ENCODE measurements around the gene ZNF107. TPM values are rescaled to one million over a fixed set of nuclear protein-coding genes. Genes with fewer than 3 reads are reported as not detected.

The ZNF107 gene
- total and polyA plus RNA-seq, 3 donors from 2014 or later, result 2.4 to 9.4 (median 5.6) TPM

DNA sequence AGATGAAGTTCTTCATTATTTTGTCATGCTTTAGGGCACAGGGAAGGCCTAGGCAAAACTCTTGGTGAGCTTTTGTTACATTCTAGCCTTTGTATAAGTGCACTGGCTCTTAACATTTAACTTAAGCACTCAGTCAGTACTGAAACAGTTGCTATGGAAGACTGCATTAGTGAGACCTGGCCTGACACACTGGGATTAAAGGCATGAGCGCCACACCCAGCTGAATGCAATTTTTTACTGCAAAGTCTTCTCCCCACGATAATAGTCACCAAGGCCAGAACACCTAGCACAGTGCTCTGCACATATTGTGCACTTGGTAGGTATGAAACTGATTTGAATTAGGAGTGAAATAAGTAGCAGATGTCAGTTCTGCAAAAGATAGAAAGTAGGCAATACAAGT, 87.1 kb downstream of the ZNF107 start:
- no peak for TF ChIP-seq POLR2A (IDR thresholded peaks at IDR 0.05)
- TF ChIP-seq, protein P1, sequence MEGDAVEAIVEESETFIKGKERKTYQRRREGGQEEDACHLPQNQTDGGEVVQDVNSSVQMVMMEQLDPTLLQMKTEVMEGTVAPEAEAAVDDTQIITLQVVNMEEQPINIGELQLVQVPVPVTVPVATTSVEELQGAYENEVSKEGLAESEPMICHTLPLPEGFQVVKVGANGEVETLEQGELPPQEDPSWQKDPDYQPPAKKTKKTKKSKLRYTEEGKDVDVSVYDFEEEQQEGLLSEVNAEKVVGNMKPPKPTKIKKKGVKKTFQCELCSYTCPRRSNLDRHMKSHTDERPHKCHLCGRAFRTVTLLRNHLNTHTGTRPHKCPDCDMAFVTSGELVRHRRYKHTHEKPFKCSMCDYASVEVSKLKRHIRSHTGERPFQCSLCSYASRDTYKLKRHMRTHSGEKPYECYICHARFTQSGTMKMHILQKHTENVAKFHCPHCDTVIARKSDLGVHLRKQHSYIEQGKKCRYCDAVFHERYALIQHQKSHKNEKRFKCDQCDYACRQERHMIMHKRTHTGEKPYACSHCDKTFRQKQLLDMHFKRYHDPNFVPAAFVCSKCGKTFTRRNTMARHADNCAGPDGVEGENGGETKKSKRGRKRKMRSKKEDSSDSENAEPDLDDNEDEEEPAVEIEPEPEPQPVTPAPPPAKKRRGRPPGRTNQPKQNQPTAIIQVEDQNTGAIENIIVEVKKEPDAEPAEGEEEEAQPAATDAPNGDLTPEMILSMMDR (IDR thresholded peaks at IDR 0.05), result no peak
- intact Hi-C loops (cut with DNase I; ENCODE audit: low total_unique reads), result no loop called here
- Histone ChIP-seq H3K27ac (no peak overlapping the region), H3K4me1 (no peaks in the 10 kb centered on the region), H3K9me3 (no peaks in the 10 kb centered on the region), H3K4me3 (no peak overlapping the region), H3K27me3 (no peaks in the 10 kb centered on the region), H3K36me3 (ENCODE audit: low read depth, missing control alignments) (no peaks in the 10 kb centered on the region)
- DNase-seq, result no peak
- WGBS, 2 donors, result 77 to 90% methylated on average over 2 of the region's 2 CpGs

DNA sequence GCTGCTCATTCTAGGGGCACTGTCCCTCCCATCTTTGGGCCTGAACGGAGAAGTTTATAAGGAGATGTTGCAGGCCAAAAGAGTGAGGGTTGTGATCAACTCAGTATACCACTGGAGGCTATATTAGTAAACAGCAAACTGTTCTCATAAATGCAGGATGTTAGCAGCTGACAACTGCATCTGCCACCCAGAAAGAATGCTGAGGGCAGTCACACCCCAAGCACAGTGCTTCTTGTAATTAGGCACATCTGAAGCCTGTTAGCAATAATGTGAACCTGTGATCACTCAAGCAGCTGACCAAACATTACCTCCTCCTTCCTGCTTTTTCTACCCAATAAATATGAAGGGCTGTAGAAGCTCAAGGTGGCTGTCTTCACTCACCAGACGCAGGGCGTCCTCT, 89.9 kb downstream of the ZNF107 start:
- Histone ChIP-seq H3K4me1 (no peaks in the 10 kb centered on the region), H3K27ac (no peak overlapping the region), H3K4me3 (no peak overlapping the region), H3K36me3 (ENCODE audit: low read depth, missing control alignments) (no peaks in the 10 kb centered on the region), H3K9me3 (no peaks in the 10 kb centered on the region), H3K27me3 (no peaks in the 10 kb centered on the region)
- DNase-seq, result no peak
- WGBS, 2 donors, result 88 to 96% methylated on average over 3 of the region's 3 CpGs
- TF ChIP-seq, protein P1 (IDR thresholded peaks at IDR 0.05), result no peak
- no peak for TF ChIP-seq POLR2A (IDR thresholded peaks at IDR 0.05)
- intact Hi-C loops (cut with DNase I; ENCODE audit: low total_unique reads), result no loop called here

DNA sequence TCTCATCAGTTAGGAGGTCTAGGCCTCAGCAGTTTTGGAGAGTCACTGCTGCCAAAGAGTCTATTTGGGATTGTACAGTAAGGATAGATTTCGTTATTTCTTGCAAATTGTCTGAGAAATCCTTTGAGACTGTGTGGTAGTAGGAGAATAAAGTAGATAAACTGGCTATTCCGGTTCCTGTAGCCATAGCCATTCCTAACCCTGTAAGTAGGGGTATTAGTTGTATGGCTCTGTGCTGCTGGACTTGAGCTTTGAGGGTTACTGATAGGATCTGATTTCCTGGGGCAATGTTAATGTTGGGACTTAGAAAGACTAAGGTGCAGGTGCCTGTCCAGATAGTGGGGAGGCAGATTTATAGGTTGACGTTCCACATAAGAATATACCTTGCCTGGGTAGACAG, 92.2 kb downstream of the ZNF107 start:
- H3K27ac ChIP-seq, result no peak overlapping the region

More for the DNA sequence above, 92.2 kb downstream of the ZNF107 start:
- Histone ChIP-seq H3K27me3 (no peaks in the 10 kb centered on the region), H3K4me1 (no peaks in the 10 kb centered on the region), H3K9me3 (no peaks in the 10 kb centered on the region), H3K4me3 (no peak overlapping the region), H3K36me3 (ENCODE audit: low read depth, missing control alignments) (no peaks in the 10 kb centered on the region)
- intact Hi-C loops (cut with DNase I; ENCODE audit: low total_unique reads), result no loop called here
- TF ChIP-seq, protein P1 (IDR thresholded peaks at IDR 0.05), result no peak
- no peak for TF ChIP-seq POLR2A (IDR thresholded peaks at IDR 0.05)
- no peak for DNase-seq
- 84 to 88% methylated on average over 3 of the region's 3 CpGs for WGBS, 2 donors

Small RNA genes within 50 kb of the gene (microRNA-seq; reads per million reads assigned to microRNA genes)
- gene MIR6839 (ENCODE audit: borderline number of aligned reads in 2 of 2, borderline replicate concordance in 1 of 2), result 0 reads per million in 2 donors

Small RNA genes within 50 kb of the gene (small RNA-seq; reads per million reads assigned to genes)
- gene MIR6839, result 0 reads per million in 2 donors

Other genes with a start within 250 kb of the ZNF107 start
- gene ZNF680, start 103.1 kb upstream of the ZNF107 start, total RNA-seq, result 10 to 100 TPM; 19.4 to 19.5 TPM
- gene ZNF680, start 103.1 kb upstream of the ZNF107 start, polyA plus RNA-seq (ENCODE audit: insufficient read depth, low read depth, low replicate concordance), result 2.9 TPM
- gene ZNF138, start 128.3 kb downstream of the ZNF107 start, total RNA-seq, result 10 to 100 TPM; 13.1 to 19.1 TPM
- 3.9 TPM for gene ZNF138, start 128.3 kb downstream of the ZNF107 start, polyA plus RNA-seq (ENCODE audit: insufficient read depth, low read depth, low replicate concordance)
- 10 to 100 TPM; 13.6 to 36.0 TPM for gene ZNF273, start 237.1 kb downstream of the ZNF107 start, total RNA-seq
- 10.6 TPM for gene ZNF273, start 237.1 kb downstream of the ZNF107 start, polyA plus RNA-seq (ENCODE audit: insufficient read depth, low read depth, low replicate concordance)

Data from testis (tissue), 3 donors.